NCI-H748 (cell line): ENCODE data around the gene ITPK1.

Source experiments
- DNase-seq: peaks from one replicate; lab custom pipeline; 2025; ENCODE audit not compliant: unreplicated experiment; lab: John Stamatoyannopoulos, UW

Gene ITPK1

GRCh38 chr14:92958373-92959188 lies 157.1 kb downstream of the ITPK1 start:
- DNase-seq = no peak

GRCh38 chr14:92956961-92957360 lies 158.8 kb downstream of the ITPK1 start:
- DNase-seq = peak; percentile 48

GRCh38 chr14:92955381-92955780 lies 160.3 kb downstream of the ITPK1 start:
- no peak for DNase-seq

- DNase-seq = no peak
Observed at GRCh38 chr14:92954933-92955332, 160.8 kb downstream of the ITPK1 start.

GRCh38 chr14:92953526-92953925 lies 162.2 kb downstream of the ITPK1 start:
- DNase-seq = no peak

- no peak for DNase-seq
Observed at GRCh38 chr14:92952481-92953298, 163.0 kb downstream of the ITPK1 start.

- peak; percentile 77 for DNase-seq
Observed at GRCh38 chr14:92951912-92952471, 163.7 kb downstream of the ITPK1 start.

GRCh38 chr14:92951261-92951660 lies 164.5 kb downstream of the ITPK1 start:
- DNase-seq = no peak

- no peak for DNase-seq
Observed at GRCh38 chr14:92950773-92951172, 165.0 kb downstream of the ITPK1 start.

GRCh38 chr14:92950193-92950540 lies 165.6 kb downstream of the ITPK1 start:
- no peak for DNase-seq

- DNase-seq = no peak
Observed at GRCh38 chr14:92949496-92950192, 166.1 kb downstream of the ITPK1 start.

- no peak for DNase-seq
Observed at GRCh38 chr14:92948647-92949046, 167.1 kb downstream of the ITPK1 start.

- no peak for DNase-seq
Observed at GRCh38 chr14:92946847-92947545, 168.7 kb downstream of the ITPK1 start.

GRCh38 chr14:92945959-92946846 lies 169.5 kb downstream of the ITPK1 start:
- peak; percentile 67 for DNase-seq

- no peak for DNase-seq
Observed at GRCh38 chr14:92945544-92945943, 170.2 kb downstream of the ITPK1 start.

GRCh38 chr14:92944976-92945375 lies 170.7 kb downstream of the ITPK1 start:
- DNase-seq = no peak

GRCh38 chr14:92943855-92944570 lies 171.7 kb downstream of the ITPK1 start:
- DNase-seq = no peak

GRCh38 chr14:92942976-92943710 lies 172.6 kb downstream of the ITPK1 start:
- DNase-seq = no peak
